HG03442 (cell line): ENCODE results near the gene TMEM167A.
"Not testable (repeated sequence)": the region's sequence is repeated elsewhere in the genome, so short reads cannot be mapped to it uniquely, and the experiment has no call there.

Source experiments
- ATAC-seq: cut with Tn5 transposase; IDR thresholded peaks from one replicate; pipeline ENCODE4 v1.9.1; 2021; ENCODE audit warnings: mild to moderate bottlenecking, moderate library complexity; ENCODE audit not compliant: unreplicated experiment

Gene TMEM167A

DNA sequence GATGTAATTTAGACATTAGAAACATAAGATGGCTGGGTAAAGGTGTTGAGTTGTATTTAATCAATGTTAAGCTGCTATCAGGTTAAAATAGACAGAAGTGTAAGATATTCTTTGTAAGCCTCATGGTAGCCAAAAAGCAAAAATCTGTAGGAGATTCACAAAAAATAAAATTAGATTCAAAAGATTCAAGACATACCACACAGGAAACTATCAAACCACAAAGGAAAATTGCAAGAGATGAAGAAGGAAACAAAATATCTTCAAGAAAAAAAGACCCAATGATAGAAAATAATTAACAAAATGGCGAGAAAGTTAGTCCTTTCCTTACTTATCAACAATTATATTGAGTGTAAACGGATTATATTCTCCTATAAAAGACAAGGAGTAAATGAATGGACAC lies 15.4 kb upstream of the TMEM167A start:
- no peak for ATAC-seq

DNA sequence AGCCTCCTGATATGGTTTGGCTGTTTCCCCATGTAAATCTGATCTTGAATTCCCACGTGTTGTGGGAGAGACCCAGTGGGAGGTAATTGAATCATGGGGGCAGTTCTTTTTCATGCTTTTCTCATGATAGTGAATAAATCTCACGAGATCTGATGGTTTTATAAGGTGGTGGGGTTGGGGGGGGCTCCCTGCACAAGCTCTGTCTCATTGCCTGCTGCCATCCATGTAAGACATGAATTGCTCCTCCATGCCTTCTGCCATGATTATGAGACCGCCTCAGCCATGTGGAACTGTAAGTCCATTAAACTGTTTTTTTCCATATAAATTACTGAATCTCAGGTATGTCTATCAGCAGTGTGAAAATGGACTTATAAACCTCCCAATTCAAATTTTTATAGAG lies 13.0 kb upstream of the TMEM167A start:
- ATAC-seq: no peak

DNA sequence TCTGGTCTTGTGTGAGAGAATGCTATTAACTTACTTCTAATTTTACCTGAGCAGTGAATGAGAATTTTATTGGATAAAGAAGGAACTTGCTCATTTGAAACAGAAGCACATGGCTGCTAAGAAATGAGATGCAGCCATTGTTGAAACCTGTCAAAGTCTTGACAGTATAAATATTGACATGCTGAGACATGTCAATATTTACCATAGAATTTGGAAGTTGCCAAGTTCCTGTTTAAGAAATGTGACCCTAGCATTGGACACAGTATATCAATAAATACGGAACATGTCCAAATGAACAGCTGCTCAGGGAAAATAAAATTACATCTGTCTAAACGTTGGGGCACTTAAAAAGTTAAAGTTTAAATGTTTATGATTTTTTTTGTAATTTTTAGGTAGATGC lies 7.9 kb upstream of the TMEM167A start:
- no peak for ATAC-seq

DNA sequence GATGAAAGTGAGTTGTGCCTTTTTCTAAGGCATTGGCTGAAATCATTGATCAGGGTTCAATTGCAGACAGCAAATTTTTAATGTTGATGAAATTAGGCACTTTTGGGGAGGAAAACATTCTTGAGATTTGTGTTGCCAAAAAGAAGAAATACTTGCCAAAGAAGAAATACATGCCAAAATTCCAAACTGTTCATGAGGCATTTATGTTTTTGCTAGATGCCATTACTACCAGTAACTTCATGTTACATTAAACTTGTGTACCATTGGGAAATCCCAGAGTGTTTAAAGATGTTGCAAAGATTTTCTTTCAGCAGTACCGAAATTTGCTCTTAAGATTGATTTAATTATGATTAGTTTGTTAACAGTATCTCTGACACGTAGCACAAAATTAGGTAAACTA lies 7.1 kb upstream of the TMEM167A start:
- no peak for ATAC-seq

DNA sequence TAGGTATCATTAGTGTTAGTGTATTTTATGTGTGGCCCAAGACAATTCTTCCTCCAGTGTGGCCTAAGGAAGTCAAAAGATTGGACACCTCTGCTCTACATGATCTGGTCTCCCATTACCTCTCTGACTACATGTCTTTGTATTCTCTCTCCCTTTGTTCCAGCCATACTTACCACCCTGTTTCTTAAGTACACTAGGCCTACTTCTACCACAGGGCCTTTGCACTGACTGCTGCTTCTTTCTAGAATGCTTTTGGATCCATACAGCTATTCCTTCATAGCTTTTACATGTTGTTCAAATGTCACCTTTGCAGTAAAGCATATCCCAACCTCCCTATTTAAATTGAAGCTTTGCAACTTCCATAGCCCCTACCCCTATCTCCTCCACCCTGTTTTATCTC lies 5.6 kb upstream of the TMEM167A start:
- no peak for ATAC-seq

DNA sequence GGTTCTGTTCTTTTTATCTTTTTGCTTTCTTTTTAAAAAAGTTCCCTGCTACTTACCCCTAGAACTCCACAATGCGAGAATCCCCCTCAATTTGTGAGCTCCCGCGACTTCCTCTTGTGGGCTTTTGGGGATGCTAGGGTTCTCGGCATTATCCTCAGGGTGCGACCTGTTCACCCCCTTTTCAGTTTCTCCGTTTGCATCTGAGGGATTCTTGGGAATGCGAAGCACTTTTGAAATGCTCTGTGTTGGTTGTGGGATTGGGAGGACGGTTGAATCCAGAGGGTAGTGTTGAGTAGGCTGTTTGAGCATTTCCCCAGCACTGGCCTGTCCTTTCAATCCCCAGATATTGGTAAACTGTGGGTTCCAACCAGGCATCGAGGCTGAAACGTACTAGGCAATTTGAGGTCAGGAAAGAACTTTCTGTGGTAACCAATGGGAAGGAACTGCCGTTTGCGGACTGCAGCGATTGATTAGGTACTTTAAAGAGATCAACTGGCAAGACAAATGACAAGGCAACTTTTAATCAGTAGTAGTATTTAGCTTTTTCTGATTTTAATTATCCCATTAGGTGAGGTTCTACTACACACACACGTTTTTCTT lies 568 bp upstream of the TMEM167A start:
- peak; percentile 0 for ATAC-seq

DNA sequence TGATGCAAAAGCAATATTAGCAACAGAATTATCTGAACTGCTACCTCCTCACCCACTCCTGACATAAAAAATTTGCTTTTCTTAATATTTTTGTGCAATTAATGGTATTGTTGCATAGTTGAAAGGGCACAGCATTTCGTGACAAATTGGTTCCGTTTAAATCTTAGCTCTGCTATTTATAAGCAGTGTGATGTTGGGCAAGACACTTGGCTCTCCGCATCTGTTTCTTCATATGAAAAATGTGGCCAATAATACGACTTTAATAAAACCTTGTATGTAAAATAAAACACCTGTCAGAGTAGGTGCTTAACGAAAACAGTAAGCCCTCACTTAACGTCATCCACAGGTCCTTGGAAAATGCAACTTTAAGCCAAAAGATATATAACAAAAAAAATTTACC lies 4.2 kb downstream of the TMEM167A start:
- no peak for ATAC-seq

DNA sequence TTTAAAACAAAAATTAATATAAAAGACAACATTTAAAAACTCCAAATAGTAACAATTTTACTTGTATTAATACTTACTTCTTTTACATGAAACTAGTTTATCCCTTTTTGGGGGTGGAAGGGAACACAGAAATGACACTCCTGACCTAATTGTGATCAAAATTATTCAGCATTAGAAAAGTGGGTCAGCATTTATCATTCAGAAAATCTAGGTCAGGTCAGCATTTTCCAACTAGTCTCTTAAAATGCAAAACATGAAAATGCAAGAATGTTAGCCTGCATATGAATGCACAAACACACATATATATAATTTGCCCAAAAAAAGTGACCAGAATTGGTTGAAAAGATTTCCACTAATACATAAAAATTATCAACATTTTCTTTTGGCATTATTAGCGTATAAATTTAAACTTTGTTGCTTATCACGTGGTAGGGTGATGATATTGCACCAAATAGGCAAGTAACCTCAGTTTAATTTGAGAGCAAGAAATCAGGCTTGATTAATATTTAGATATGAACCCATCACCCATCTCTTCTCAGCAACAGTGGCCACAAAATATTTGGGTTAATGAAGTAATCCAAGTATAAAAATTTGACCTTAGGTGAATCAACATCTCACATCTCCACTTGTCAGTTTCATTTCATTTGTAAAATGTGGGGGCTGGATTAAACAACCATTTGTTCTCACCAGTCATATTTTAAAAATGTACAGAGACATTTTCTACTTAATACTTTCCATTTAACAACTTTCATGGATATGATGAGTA lies 5.7 kb downstream of the TMEM167A start:
- no peak for ATAC-seq

DNA sequence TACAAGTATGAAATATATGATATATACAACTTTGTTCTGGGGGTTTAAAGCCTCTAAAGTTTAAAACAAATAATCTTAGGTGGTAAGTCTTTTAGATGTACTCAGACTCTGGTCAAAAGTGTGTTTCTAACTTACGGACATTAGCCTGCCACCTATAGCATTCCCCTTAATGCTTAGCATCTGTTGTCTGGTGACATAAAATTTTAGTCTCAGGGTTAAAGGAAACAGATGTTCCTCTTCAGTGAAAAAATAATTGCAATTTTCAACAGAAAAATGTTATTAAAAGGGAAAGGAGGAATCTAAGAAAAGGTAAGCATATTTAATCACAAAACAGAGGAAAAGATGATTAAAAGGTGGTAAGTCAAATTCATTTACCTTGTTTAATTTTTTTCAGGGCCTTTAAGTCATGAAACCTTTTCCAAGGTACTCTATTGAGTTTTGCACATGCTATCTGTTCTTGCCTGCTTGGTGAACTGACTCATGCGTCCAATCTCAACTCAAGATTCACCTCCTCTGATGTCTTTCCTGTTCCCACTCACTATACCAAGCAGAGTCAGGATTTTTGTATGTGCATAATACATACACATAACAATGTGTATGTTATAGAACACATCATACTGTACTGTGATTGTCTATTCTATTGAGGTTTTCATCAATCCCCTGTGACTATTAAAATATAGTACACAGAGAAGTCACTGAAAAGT lies 7.9 kb downstream of the TMEM167A start:
- ATAC-seq: no peak

DNA sequence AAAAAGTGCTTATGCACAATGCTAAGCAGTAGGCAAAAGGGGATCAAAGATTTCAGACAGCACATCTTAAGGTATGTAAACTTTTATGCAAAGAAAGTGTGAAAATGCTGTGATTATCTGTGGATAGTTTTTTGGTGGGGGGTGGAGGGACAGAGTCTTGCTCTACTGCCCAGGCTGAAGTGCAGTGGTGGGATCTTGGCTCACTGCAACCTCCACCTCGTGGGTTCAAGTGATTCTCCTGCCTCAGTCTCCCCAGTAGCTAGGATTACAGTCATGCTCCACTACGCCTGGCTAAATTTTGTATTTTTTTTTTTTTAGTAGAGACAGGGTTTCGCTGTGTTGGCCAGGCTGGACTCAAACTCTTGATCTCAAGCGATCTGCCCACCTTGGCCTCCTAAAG lies 9.8 kb downstream of the TMEM167A start:
- not testable (repeated sequence) for ATAC-seq

DNA sequence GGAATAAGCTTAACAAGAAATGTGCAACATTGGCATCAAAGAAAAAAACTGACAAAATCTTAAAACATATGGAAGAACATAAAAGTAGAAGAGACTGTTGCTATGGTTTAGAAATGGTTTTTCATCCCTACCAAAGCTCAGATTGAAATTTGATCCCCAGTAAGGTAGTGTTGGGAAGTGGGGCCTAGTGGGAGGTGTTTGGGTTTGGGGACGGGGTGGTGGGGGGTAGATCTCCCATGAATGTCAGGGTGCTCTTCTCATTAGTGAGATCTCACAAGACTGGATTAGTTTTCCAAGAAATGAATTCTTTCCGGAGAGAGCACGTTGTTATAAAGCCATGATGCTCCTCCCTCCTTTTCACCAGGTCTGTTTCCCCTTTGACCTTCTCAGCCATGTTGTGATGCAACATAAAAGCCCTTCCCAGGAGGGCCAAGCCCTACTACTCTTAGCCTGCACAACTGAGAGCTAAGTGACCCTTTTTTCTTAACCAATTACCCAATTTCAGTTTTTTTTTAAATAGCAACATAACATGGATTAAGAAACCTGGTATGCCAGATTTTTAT lies 10.6 kb downstream of the TMEM167A start:
- ATAC-seq: no peak

DNA sequence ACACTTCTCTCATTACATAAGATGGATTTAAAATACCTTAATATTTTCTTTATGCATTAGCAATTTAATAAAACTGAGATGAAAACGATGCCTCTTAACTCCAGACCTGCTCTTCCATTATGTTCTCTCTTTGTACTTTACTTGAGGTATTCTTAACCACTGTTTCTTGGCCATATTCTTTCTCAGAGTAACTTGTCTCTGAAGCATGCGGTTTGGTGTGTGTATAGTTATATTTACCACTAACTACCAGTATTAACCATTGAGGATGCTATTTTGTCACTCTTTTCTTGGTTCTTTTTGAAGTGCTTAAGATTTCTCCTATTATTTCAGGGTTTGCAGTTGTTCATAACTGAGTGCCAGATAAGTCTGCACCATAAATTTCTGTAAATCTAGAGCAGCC lies 17.9 kb downstream of the TMEM167A start:
- ATAC-seq: no peak

DNA sequence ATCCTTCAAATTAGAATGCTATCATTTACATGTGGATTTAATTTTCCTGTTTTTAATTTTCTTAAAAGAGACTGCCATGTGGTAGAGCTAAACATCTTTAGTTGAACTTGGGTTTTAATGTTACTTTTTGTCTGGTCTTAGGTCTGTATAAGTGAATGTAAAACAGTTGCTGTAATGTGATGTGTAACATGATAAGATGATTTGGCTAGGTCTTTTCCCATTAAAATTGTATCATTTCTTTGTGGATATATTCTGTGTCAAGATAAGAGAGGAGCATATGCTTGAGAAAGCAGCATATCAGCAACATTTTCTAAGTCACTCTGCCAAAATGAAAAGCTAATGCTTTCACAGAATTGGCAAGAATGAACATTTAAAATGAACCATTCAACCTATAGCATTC lies 18.5 kb downstream of the TMEM167A start:
- ATAC-seq: no peak

DNA sequence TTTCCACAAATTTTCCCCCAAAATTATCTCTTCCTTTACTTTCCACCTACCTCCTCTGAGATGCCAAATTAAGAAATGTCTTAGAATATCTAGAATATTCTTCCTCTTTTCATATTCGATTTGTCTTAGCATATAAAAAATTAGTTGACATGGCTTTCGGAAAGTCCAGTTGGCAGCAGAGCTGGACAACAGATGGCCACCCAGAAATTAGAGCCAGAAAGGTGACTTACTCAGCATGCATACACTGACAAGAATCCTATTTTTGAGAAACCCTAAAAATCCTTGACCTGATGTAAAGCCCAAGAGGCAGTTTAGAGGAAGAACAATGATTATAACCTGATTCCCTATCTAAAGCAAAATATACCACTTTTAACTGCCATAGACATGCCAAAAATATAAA lies 22.0 kb downstream of the TMEM167A start:
- no peak for ATAC-seq

DNA sequence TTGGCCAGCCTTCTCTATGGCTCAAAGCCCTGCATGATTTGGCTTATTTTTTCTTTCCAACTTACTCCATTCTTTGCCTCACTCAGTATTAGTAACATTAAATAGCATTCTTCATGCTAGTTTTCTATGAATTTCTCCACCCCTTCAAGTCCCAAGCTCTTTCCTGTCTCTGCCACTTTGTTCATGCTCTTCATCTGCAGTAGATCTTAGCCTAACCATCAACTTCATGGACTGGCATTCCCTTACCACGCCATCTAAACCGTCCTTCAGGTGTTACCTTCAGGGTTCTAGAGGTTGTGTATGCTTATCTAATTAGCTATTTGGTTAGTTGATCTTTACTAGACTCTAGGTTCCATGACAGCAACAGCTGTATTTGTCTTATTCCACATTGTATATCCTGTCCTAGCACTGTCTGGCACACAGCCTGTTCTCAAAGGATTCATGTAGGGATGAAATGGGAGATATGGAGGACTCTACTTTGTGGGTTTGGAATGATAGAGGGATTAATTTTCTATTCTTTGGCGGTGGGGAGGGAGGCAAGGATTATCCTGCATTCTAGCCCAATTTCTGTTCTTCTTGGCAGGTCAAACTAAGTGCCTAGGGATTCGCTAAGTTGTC lies 26.4 kb downstream of the TMEM167A start:
- ATAC-seq: no peak

DNA sequence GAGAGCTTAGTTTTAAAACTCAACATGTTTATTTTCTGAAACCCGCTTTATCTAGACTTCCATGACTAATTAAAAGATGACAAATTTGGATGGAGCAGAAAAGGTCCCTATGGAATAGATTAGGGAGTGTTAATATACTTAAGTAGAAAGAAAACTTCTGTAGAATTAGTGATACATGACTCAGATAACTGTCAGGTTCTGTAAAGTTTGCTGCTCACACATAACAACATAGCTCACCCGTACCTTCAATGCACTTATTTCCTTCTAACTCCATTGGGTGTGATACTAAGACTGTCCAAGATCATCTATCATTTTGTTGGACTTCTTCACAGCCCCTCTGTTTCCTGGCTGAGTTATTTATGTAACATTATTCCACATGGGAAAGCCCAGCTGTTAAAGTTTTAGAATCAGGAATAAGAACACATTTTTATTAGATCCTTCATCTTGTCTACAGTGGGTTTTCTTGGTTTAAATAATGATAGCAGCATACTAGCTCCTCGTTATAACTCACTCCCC lies 27.8 kb downstream of the TMEM167A start:
- ATAC-seq: no peak

DNA sequence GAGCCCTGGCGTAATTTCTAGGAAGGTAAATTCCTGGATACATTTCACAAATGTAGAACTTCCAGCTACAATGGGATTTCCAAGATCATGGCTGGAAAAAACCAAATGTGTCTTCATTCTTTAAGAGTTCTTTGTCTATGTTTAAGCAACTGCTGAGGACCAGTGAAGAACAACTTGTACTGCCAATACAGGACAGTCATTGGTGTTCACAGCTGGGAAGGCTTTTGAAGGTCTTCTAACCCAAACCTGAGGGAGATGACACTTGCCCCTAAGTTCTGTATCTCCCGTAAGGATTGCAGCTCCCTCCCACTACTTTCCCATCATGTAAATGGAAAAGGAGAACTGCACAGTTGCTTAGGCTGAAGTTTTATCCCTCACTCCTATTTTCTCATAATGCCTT lies 28.4 kb downstream of the TMEM167A start:
- no peak for ATAC-seq

DNA sequence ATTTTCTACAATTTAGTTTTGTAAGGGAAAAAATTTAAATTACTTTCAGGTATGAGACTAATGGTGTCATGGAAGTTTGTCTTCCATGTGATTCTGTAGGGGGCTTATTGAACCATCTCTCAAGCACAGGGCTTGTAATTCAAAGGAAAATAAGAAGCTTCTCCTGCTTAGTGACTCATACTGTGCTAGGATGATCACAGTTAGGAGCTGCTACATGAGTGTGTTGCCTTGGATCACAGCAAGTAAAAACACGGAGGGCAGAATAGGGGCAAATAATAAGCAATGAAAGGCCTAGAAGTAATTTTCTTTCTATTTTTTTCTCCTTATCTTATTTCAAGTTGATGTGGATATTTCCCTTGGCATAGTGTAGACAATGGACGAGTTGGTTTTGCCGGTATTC lies 28.9 kb downstream of the TMEM167A start:
- ATAC-seq: no peak

DNA sequence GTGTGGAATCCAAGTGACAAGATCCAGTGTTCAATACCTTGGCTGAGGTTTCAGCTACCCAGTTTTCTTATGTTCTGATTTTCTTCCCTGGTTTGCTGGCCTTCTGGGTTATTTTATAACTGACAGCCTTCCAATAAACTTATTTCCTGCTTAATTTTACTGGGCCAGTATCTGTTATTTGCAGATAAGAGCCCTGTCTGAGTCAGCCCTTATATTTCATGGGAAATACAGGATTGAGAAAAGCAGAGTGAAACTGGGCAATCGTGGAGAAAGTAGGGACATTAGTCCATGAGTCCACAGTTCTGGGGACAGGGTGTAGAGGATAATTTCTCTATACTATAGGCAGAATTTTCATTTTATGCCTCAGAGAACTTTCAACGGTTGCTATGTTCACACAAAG lies 32.3 kb downstream of the TMEM167A start:
- ATAC-seq: no peak

DNA sequence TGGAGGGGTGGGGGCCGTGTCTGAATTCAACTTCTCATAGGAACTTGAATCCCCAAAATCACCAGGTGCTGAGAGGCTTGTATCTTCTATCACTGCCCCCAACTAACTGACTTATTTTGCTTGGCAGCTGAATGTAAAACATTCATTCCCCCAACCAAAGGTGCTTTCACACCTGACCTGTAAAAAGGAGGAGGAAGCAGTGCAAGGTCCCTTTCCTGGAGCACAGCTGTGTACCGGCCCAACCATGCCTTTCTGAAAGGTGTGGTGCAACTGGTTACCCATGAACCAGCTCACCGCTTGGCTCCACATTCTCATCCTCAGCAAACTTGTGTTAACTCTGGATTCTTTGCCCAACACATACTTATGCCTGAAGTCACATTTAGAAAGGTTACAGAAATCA lies 34.7 kb downstream of the TMEM167A start:
- ATAC-seq: no peak

DNA sequence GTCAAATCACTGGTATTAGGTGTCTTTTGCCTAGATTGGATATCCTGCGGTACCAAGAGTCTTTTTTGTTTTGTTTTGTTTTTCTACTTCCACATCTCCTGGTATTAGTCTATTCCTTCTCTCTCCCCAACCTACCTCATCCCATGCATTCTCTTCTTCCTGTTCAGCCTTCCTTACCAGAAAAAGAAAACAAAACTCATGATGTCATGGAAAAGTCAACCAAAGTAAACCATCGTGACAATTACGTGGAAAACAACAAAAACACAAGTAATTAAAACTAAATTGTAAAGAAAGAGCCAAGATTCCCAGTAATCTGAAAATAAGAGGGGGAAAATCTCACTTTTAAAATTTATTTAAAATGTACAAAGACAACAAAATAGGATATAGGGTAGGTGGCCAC lies 38.3 kb downstream of the TMEM167A start:
- ATAC-seq: no peak
